ENCODE data around the gene APH1B. TPM values are rescaled to one million over a fixed set of nuclear protein-coding genes. Genes with fewer than 3 reads are reported as not detected.

APH1B gene
- polyA plus RNA-seq, 1 donor: 17.6 TPM

GRCh38 chr15:63292241-63292640, 14.8 kb downstream of the APH1B start:
- DNase-seq: no peak
- H3K4me1 ChIP-seq (ENCODE audit: control insufficient read depth, insufficient read depth, low read length): peaks cover 4% of the 10 kb centered on the region
- WGBS (ENCODE audit: insufficient coverage, low lambda C conversion rate): 79% methylated on average over 2 of the region's 3 CpGs
- peaks cover 18% of the 10 kb centered on the region for H3K36me3 ChIP-seq (ENCODE audit: control insufficient read depth, insufficient read depth, low read length)
- no peaks in the 10 kb centered on the region for H3K9me3 ChIP-seq (ENCODE audit: control insufficient read depth, low read depth, low read length)
- no peak overlapping the region for H3K4me3 ChIP-seq (ENCODE audit: low read length)
- H3K27me3 ChIP-seq (ENCODE audit: control insufficient read depth, insufficient read depth, low read length): no peaks in the 10 kb centered on the region
- no peak overlapping the region for H3K27ac ChIP-seq (ENCODE audit: low read length)

- Histone ChIP-seq H3K9me3 (ENCODE audit: control insufficient read depth, low read depth, low read length) (no peaks in the 10 kb centered on the region), H3K27me3 (ENCODE audit: control insufficient read depth, insufficient read depth, low read length) (no peaks in the 10 kb centered on the region), H3K27ac (ENCODE audit: low read length) (no peak overlapping the region), H3K4me3 (ENCODE audit: low read length) (no peak overlapping the region), H3K36me3 (ENCODE audit: control insufficient read depth, insufficient read depth, low read length) (peaks cover 22% of the 10 kb centered on the region), H3K4me1 (ENCODE audit: control insufficient read depth, insufficient read depth, low read length) (peaks cover 4% of the 10 kb centered on the region)
- DNase-seq: no peak
- WGBS (ENCODE audit: insufficient coverage, low lambda C conversion rate): 100% methylated on average over 4 of the region's 5 CpGs
Observed at GRCh38 chr15:63292771-63293170, 15.4 kb downstream of the APH1B start.

- no CpG with 5 or more reads among the region's 3 CpGs for WGBS (ENCODE audit: insufficient coverage, low lambda C conversion rate)
- Histone ChIP-seq H3K27ac (ENCODE audit: low read length) (no peak overlapping the region), H3K4me3 (ENCODE audit: low read length) (no peak overlapping the region)
Observed at GRCh38 chr15:63294359-63294758, 17.0 kb downstream of the APH1B start.

GRCh38 chr15:63295341-63295740, 17.9 kb downstream of the APH1B start:
- DNase-seq: no peak
- Histone ChIP-seq H3K4me3 (ENCODE audit: low read length) (no peak overlapping the region), H3K27me3 (ENCODE audit: control insufficient read depth, insufficient read depth, low read length) (no peaks in the 10 kb centered on the region)

More at GRCh38 chr15:63294359-63294758, 17.0 kb downstream of the APH1B start:
- Histone ChIP-seq H3K4me1 (ENCODE audit: control insufficient read depth, insufficient read depth, low read length) (peaks cover 4% of the 10 kb centered on the region), H3K9me3 (ENCODE audit: control insufficient read depth, low read depth, low read length) (no peaks in the 10 kb centered on the region), H3K36me3 (ENCODE audit: control insufficient read depth, insufficient read depth, low read length) (peaks cover 26% of the 10 kb centered on the region), H3K27me3 (ENCODE audit: control insufficient read depth, insufficient read depth, low read length) (no peaks in the 10 kb centered on the region)
- no peak for DNase-seq

GRCh38 chr15:63296195-63296594, 18.8 kb downstream of the APH1B start:
- Histone ChIP-seq H3K4me1 (ENCODE audit: control insufficient read depth, insufficient read depth, low read length) (peaks cover 4% of the 10 kb centered on the region), H3K4me3 (ENCODE audit: low read length) (no peak overlapping the region), H3K36me3 (ENCODE audit: control insufficient read depth, insufficient read depth, low read length) (peaks cover 27% of the 10 kb centered on the region), H3K27ac (ENCODE audit: low read length) (no peak overlapping the region), H3K9me3 (ENCODE audit: control insufficient read depth, low read depth, low read length) (no peaks in the 10 kb centered on the region), H3K27me3 (ENCODE audit: control insufficient read depth, insufficient read depth, low read length) (no peaks in the 10 kb centered on the region)
- peak in 1 of 2 donors; percentile 5 for DNase-seq
- WGBS (ENCODE audit: insufficient coverage, low lambda C conversion rate): 93% methylated on average over 2 of the region's 6 CpGs

More at GRCh38 chr15:63295341-63295740, 17.9 kb downstream of the APH1B start:
- Histone ChIP-seq H3K9me3 (ENCODE audit: control insufficient read depth, low read depth, low read length) (no peaks in the 10 kb centered on the region), H3K27ac (ENCODE audit: low read length) (no peak overlapping the region), H3K36me3 (ENCODE audit: control insufficient read depth, insufficient read depth, low read length) (peaks cover 29% of the 10 kb centered on the region), H3K4me1 (ENCODE audit: control insufficient read depth, insufficient read depth, low read length) (peaks cover 4% of the 10 kb centered on the region)

GRCh38 chr15:63299943-63300575, 22.7 kb downstream of the APH1B start:
- Histone ChIP-seq H3K9me3 (ENCODE audit: control insufficient read depth, low read depth, low read length) (no peaks in the 10 kb centered on the region), H3K27me3 (ENCODE audit: control insufficient read depth, insufficient read depth, low read length) (no peaks in the 10 kb centered on the region), H3K4me1 (ENCODE audit: control insufficient read depth, insufficient read depth, low read length) (no peaks in the 10 kb centered on the region), H3K27ac (ENCODE audit: low read length) (no peak overlapping the region), H3K4me3 (ENCODE audit: low read length) (no peak overlapping the region), H3K36me3 (ENCODE audit: control insufficient read depth, insufficient read depth, low read length) (peaks cover 42% of the 10 kb centered on the region)
- DNase-seq: no peak
- 83% methylated on average over 2 of the region's 7 CpGs for WGBS (ENCODE audit: insufficient coverage, low lambda C conversion rate)

- no peak for DNase-seq
- no peaks in the 10 kb centered on the region for H3K9me3 ChIP-seq (ENCODE audit: control insufficient read depth, low read depth, low read length)
- H3K4me1 ChIP-seq (ENCODE audit: control insufficient read depth, insufficient read depth, low read length): no peaks in the 10 kb centered on the region
- peaks cover 43% of the 10 kb centered on the region for H3K36me3 ChIP-seq (ENCODE audit: control insufficient read depth, insufficient read depth, low read length)
- H3K27me3 ChIP-seq (ENCODE audit: control insufficient read depth, insufficient read depth, low read length): no peaks in the 10 kb centered on the region
- no peak overlapping the region for H3K4me3 ChIP-seq (ENCODE audit: low read length)
- no CpG with 5 or more reads among the region's 1 CpG for WGBS (ENCODE audit: insufficient coverage, low lambda C conversion rate)
- no peak overlapping the region for H3K27ac ChIP-seq (ENCODE audit: low read length)
Observed at GRCh38 chr15:63301088-63301487, 23.7 kb downstream of the APH1B start.

- Histone ChIP-seq H3K27ac (ENCODE audit: low read length) (no peak overlapping the region), H3K36me3 (ENCODE audit: control insufficient read depth, insufficient read depth, low read length) (peaks cover 32% of the 10 kb centered on the region), H3K9me3 (ENCODE audit: control insufficient read depth, low read depth, low read length) (no peaks in the 10 kb centered on the region), H3K4me1 (ENCODE audit: control insufficient read depth, insufficient read depth, low read length) (no peaks in the 10 kb centered on the region), H3K27me3 (ENCODE audit: control insufficient read depth, insufficient read depth, low read length) (no peaks in the 10 kb centered on the region), H3K4me3 (ENCODE audit: low read length) (no peak overlapping the region)
- WGBS (ENCODE audit: insufficient coverage, low lambda C conversion rate): 80% methylated on average over 1 of the region's 5 CpGs
- no peak for DNase-seq
Observed at GRCh38 chr15:63305260-63305659, 27.9 kb downstream of the APH1B start.

- 100% methylated on average over 1 of the region's 5 CpGs for WGBS (ENCODE audit: insufficient coverage, low lambda C conversion rate)
- no peaks in the 10 kb centered on the region for H3K27me3 ChIP-seq (ENCODE audit: control insufficient read depth, insufficient read depth, low read length)
- no peak for DNase-seq
- no peak overlapping the region for H3K27ac ChIP-seq (ENCODE audit: low read length)
- H3K4me1 ChIP-seq (ENCODE audit: control insufficient read depth, insufficient read depth, low read length): no peaks in the 10 kb centered on the region
- peaks cover 32% of the 10 kb centered on the region for H3K36me3 ChIP-seq (ENCODE audit: control insufficient read depth, insufficient read depth, low read length)
- no peaks in the 10 kb centered on the region for H3K9me3 ChIP-seq (ENCODE audit: control insufficient read depth, low read depth, low read length)
- no peak overlapping the region for H3K4me3 ChIP-seq (ENCODE audit: low read length)
Observed at GRCh38 chr15:63306492-63307073, 29.2 kb downstream of the APH1B start.

- Histone ChIP-seq H3K27me3 (ENCODE audit: control insufficient read depth, insufficient read depth, low read length) (no peaks in the 10 kb centered on the region), H3K36me3 (ENCODE audit: control insufficient read depth, insufficient read depth, low read length) (peaks cover 20% of the 10 kb centered on the region), H3K27ac (ENCODE audit: low read length) (no peak overlapping the region), H3K9me3 (ENCODE audit: control insufficient read depth, low read depth, low read length) (no peaks in the 10 kb centered on the region), H3K4me1 (ENCODE audit: control insufficient read depth, insufficient read depth, low read length) (no peaks in the 10 kb centered on the region), H3K4me3 (ENCODE audit: low read length) (no peak overlapping the region)
- DNase-seq: no peak
- no CpG with 5 or more reads among the region's 4 CpGs for WGBS (ENCODE audit: insufficient coverage, low lambda C conversion rate)
Observed at GRCh38 chr15:63308491-63308890, 31.1 kb downstream of the APH1B start.

- no peaks in the 10 kb centered on the region for H3K4me1 ChIP-seq (ENCODE audit: control insufficient read depth, insufficient read depth, low read length)
- no CpG with 5 or more reads among the region's 2 CpGs for WGBS (ENCODE audit: insufficient coverage, low lambda C conversion rate)
- no peak for DNase-seq
Observed at GRCh38 chr15:63308947-63309346, 31.5 kb downstream of the APH1B start.

More at GRCh38 chr15:63308947-63309346, 31.5 kb downstream of the APH1B start:
- Histone ChIP-seq H3K36me3 (ENCODE audit: control insufficient read depth, insufficient read depth, low read length) (peaks cover 16% of the 10 kb centered on the region), H3K4me3 (ENCODE audit: low read length) (no peak overlapping the region), H3K27ac (ENCODE audit: low read length) (no peak overlapping the region), H3K27me3 (ENCODE audit: control insufficient read depth, insufficient read depth, low read length) (no peaks in the 10 kb centered on the region), H3K9me3 (ENCODE audit: control insufficient read depth, low read depth, low read length) (no peaks in the 10 kb centered on the region)
